Nephron (organoid): ENCODE data around the gene TGFB1.
"Not testable (repeated sequence)": the region's sequence is repeated elsewhere in the genome, so short reads cannot be mapped to it uniquely, and the experiment has no call there.

Source experiments
- H3K27ac Mint-ChIP-seq, 3 experiments: 2 replicates each; pipeline ENCODE4 v1.8.0; 2020; ENCODE audit warnings: mixed read lengths in 3 of 3, mild to moderate bottlenecking in 2 of 3, moderate library complexity in 1 of 3
- H3K27me3 Mint-ChIP-seq: 2 replicates; pipeline ENCODE4 v1.8.0; 2021; ENCODE audit warnings: low read depth, mild to moderate bottlenecking, moderate library complexity, mixed read lengths
- H3K36me3 Mint-ChIP-seq: 2 replicates; pipeline ENCODE4 v1.8.0; 2020; ENCODE audit warnings: low read depth, mixed read lengths
- H3K4me1 Mint-ChIP-seq: 2 replicates; pipeline ENCODE4 v1.8.0; 2020; ENCODE audit warnings: mixed read lengths
- H3K4me3 Mint-ChIP-seq, 3 experiments: 2 replicates each; pipeline ENCODE4 v1.8.0; 2020; ENCODE audit warnings: mild to moderate bottlenecking in 3 of 3, mixed read lengths in 3 of 3, moderate library complexity in 2 of 3
- H3K9me3 Mint-ChIP-seq: 2 replicates; pipeline ENCODE4 v1.8.0; 2020; ENCODE audit warnings: mixed read lengths
- TF ChIP-seq, protein P1 (sequence below), 3 experiments: fragments of 200-600 bp; sonication (generic); IDR thresholded peaks; one replicate each; pipeline ENCODE4 v1.5.0; 2021; ENCODE audit warnings: antibody characterized with exemption in 3 of 3; ENCODE audit not compliant: unreplicated experiment in 3 of 3

Gene TGFB1

DNA sequence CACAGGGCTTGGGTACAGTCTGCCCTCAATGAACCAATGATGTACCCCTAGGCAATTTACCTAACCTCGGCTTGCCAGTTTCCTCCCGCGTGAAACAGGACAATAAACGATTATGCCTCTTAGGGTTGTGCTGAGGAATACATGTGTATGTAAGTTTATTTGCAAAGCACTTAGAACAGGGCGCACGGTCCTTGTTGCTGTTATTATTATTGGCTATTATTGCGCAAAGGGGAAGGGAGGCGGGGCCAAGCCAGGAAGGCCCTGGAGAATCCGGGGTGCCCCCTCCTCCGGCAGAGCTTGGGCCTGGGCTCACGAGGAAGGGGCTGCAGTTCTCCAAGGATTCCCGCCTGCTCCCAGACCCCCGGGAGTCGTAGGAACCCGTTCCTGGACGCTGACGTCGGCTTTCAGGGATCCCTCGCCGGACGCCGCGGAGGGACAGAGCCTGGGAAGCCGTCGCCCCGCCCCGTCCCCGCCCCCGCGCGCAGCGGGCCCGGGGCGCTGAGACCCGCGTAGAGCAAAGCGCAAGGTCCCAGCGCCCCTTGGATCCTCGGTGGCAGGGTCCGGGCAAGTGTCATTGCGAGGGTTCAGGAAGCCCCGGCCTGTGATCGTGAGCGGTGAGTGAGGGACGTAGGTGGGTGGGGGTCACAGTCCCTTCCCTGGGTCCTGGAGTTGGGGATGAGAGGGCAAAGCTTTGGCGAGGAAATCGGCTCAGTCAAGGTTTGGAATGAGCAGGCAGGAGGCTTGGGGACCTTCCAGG, 22.7 kb upstream of the TGFB1 start, which contains the start of gene TMEM91:
Gene TMEM91, plus strand, starts transcription at position 293 of the 757 bp plus-strand sequence. CDS start 1,777 bp downstream, outside the sequence.
- Mint-ChIP-seq H3K4me3 (peak within 1 kb of the TSS; percentile 73 to 84 (median 83)), H3K27me3 (no peaks in the 10 kb centered on the region), H3K4me1 (peaks cover 21% of the 10 kb centered on the region), H3K9me3 (no peaks in the 10 kb centered on the region), H3K36me3 (no peaks in the 10 kb centered on the region), H3K27ac (peak within 1 kb of the TSS; percentile 29 to 72 (median 50))
- TF ChIP-seq, protein P1, sequence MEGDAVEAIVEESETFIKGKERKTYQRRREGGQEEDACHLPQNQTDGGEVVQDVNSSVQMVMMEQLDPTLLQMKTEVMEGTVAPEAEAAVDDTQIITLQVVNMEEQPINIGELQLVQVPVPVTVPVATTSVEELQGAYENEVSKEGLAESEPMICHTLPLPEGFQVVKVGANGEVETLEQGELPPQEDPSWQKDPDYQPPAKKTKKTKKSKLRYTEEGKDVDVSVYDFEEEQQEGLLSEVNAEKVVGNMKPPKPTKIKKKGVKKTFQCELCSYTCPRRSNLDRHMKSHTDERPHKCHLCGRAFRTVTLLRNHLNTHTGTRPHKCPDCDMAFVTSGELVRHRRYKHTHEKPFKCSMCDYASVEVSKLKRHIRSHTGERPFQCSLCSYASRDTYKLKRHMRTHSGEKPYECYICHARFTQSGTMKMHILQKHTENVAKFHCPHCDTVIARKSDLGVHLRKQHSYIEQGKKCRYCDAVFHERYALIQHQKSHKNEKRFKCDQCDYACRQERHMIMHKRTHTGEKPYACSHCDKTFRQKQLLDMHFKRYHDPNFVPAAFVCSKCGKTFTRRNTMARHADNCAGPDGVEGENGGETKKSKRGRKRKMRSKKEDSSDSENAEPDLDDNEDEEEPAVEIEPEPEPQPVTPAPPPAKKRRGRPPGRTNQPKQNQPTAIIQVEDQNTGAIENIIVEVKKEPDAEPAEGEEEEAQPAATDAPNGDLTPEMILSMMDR (IDR thresholded peaks at IDR 0.05; ENCODE audit: unreplicated experiment in 3 of 3): no peak

DNA sequence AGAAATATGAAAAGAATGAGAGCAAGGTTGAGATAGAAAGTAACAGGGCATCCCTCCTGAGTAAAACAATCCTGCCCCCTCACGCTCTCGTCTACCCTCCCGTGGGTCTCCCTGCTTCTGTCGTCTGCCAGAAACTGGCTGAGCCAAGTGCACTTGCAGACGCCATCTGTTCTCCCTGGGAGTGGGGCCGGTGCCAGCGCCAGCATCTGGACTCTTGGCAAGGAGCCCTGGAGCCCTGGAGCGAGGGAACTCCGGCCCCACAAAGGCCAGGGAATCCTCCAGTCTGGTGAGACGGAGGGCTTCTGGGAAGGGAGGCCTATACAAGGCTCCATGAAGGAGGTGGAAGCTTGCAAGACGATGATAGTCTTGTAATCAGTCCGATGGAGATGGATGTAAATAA, 20.3 kb upstream of the TGFB1 start:
- H3K4me1 Mint-ChIP-seq: peaks cover 21% of the 10 kb centered on the region

GRCh38 chr19:41372501-41372900, 18.8 kb upstream of the TGFB1 start:
- TF ChIP-seq, protein P1 (IDR thresholded peaks at IDR 0.05; ENCODE audit: unreplicated experiment in 3 of 3): no peak
- Mint-ChIP-seq H3K4me1 (peaks cover 21% of the 10 kb centered on the region), H3K27me3 (no peaks in the 10 kb centered on the region), H3K27ac (peak overlapping the region in 1 of 3 experiments; percentile 37), H3K4me3 (no peak overlapping the region), H3K36me3 (no peaks in the 10 kb centered on the region), H3K9me3 (no peaks in the 10 kb centered on the region)

More for the DNA sequence above, 20.3 kb upstream of the TGFB1 start:
- TF ChIP-seq, protein P1 (IDR thresholded peaks at IDR 0.05; ENCODE audit: unreplicated experiment in 3 of 3): no peak
- no peaks in the 10 kb centered on the region for H3K36me3 Mint-ChIP-seq
- peak overlapping the region in 2 of 3 experiments; percentile 42 to 59 for H3K4me3 Mint-ChIP-seq
- peak overlapping the region in 2 of 3 experiments; percentile 67 to 79 for H3K27ac Mint-ChIP-seq
- H3K27me3 Mint-ChIP-seq: no peaks in the 10 kb centered on the region
- no peaks in the 10 kb centered on the region for H3K9me3 Mint-ChIP-seq

DNA sequence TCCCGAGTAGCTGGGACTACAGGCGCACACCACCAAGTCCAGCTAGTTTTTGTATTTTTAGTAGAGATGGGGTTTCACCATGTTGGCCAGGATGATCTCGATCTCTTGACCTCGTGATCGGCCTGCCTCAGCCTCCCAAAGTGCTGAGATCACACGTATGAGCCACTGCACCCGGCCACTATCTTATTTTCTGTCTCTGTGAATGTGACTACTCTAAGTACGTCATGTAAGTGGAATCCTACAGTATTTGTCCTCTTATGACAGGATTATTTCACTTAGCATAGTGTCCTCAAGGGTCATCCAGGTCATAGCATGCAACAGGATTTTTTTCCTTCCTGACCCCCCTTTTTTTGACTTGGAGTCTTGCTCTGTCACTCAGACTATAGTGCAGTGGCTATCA, 17.8 kb upstream of the TGFB1 start:
- TF ChIP-seq, protein P1 (IDR thresholded peaks at IDR 0.05; ENCODE audit: unreplicated experiment in 3 of 3): no peak
- no peak overlapping the region for H3K27ac Mint-ChIP-seq
- H3K27me3 Mint-ChIP-seq: no peaks in the 10 kb centered on the region
- H3K9me3 Mint-ChIP-seq: no peaks in the 10 kb centered on the region
- peaks cover 13% of the 10 kb centered on the region for H3K4me1 Mint-ChIP-seq
- H3K4me3 Mint-ChIP-seq: no peak overlapping the region
- H3K36me3 Mint-ChIP-seq: no peaks in the 10 kb centered on the region

DNA sequence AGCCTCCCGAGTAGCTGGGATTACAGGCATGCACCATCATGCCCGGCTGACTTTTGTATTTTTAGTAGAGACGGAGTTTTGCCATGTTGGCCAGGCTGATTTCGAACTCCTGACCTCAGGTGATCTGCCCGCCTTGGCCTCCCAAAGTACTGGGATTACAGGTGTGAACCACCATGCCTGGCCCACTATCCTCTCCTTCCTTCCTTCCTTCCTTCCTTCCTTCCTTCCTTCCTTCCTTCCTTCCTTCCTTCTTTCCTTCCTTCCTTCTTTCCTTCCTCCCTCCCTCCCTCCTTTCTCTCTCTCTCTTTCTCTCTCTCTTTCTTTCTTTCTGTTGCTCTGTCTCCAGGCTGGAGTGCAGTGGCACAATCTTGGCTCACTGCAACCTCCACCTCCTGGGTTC, 17.4 kb upstream of the TGFB1 start:
- not testable (repeated sequence) for H3K36me3 Mint-ChIP-seq, H3K4me3 Mint-ChIP-seq, H3K27me3 Mint-ChIP-seq, H3K9me3 Mint-ChIP-seq, H3K27ac Mint-ChIP-seq
- H3K4me1 Mint-ChIP-seq: peaks cover 14% of the 10 kb centered on the region

- TF ChIP-seq, protein P1 (IDR thresholded peaks at IDR 0.05; ENCODE audit: unreplicated experiment in 3 of 3): no peak
- no peaks in the 10 kb centered on the region for H3K9me3 Mint-ChIP-seq
- no peak overlapping the region for H3K27ac Mint-ChIP-seq
- H3K4me1 Mint-ChIP-seq: peaks cover 12% of the 10 kb centered on the region
- H3K4me3 Mint-ChIP-seq: no peak overlapping the region
- no peaks in the 10 kb centered on the region for H3K27me3 Mint-ChIP-seq
- H3K36me3 Mint-ChIP-seq: no peaks in the 10 kb centered on the region
These were observed 16.0 kb upstream of the TGFB1 start for GRCh38 chr19:41369769-41370168.
